Fibroblast of lung (primary cell): Measurements from ENCODE around the gene CREB3L1.

Source experiments
- EZH2 ChIP-seq: IDR thresholded peaks from 2 replicates; pipeline ENCODE4 v1.5.1; 2012; ENCODE audit warnings: low read length, control low read depth, mild to moderate bottlenecking; ENCODE audit errors: missing control alignments
- TF ChIP-seq, protein P1 (sequence below), 2 donors: IDR thresholded peaks in 1 of 2; conservative IDR thresholded peaks in 1 of 2; 1 replicate in 1 of 2; 2 replicates in 1 of 2; pipeline ENCODE4 v1.5.1; 2011 to 2012; ENCODE audit warnings: low read length in 2 of 2, control low read depth in 1 of 2, inconsistent platforms in 1 of 2, low read depth in 1 of 2, mild to moderate bottlenecking in 1 of 2

DNA sequence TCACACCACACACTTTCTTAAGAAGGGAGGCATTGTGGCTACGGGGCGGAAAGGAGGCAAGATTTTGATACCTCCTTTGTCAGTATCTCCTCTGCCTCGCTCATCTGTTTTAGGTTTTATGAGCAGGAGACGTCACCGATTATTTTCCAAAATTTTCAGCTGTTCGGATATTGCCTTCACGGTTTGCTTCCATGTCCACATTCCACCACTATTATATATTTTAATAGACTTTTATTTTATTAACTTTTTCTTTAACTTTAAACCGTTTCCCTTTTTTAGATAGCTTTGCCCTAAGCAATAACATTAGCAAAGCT, 33.7 kb upstream of the CREB3L1 start:
- TF ChIP-seq, protein P1, sequence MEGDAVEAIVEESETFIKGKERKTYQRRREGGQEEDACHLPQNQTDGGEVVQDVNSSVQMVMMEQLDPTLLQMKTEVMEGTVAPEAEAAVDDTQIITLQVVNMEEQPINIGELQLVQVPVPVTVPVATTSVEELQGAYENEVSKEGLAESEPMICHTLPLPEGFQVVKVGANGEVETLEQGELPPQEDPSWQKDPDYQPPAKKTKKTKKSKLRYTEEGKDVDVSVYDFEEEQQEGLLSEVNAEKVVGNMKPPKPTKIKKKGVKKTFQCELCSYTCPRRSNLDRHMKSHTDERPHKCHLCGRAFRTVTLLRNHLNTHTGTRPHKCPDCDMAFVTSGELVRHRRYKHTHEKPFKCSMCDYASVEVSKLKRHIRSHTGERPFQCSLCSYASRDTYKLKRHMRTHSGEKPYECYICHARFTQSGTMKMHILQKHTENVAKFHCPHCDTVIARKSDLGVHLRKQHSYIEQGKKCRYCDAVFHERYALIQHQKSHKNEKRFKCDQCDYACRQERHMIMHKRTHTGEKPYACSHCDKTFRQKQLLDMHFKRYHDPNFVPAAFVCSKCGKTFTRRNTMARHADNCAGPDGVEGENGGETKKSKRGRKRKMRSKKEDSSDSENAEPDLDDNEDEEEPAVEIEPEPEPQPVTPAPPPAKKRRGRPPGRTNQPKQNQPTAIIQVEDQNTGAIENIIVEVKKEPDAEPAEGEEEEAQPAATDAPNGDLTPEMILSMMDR (conservative IDR thresholded peaks at IDR 0.05 in 1 of 2, IDR thresholded peaks at IDR 0.05 in 1 of 2; ENCODE audit: low read depth in 1 of 2, low read length in 2 of 2), result no peak
- TF ChIP-seq EZH2, result no peak
